Measurements from ENCODE around the gene TAOK1.
A peak's percentile ranks its signal among the peaks of the same experiment; 100 is the strongest.
"Not testable (repeated sequence)": the region's sequence is repeated elsewhere in the genome, so short reads cannot be mapped to it uniquely, and the experiment has no call there.

Gene TAOK1

GRCh38 chr17:29475891-29476290 is 85.7 kb downstream of the TAOK1 start:
- Histone ChIP-seq H3K9me3 (replicated peaks in 1 of 11) (no peaks in the 10 kb centered on the region), H3K27me3 (no peaks in the 10 kb centered on the region), H3K9ac (no peak overlapping the region), H3K4me2 (no peak overlapping the region), H3K4me3 (no peak overlapping the region), H3K36me3 (peaks cover 74 to 91% (median 83%) of the 10 kb centered on the region in 11 experiments), H3K27ac (no peak overlapping the region), H3K4me1 (no peaks in the 10 kb centered on the region), H4K20me1 (peaks cover 0 to 70% (median 0%) of the 10 kb centered on the region in 11 experiments; a peak in 10 of 22 replicates)
- no peak for TF ChIP-seq Cebpa-rat (IDR thresholded peaks at IDR 0.05)

GRCh38 chr17:29480249-29480928 is 90.2 kb downstream of the TAOK1 start:
- H3K27me3 ChIP-seq; H3K9ac ChIP-seq; H3K4me1 ChIP-seq; H3K4me3 ChIP-seq; H3K4me2 ChIP-seq; H3K9me3 ChIP-seq (replicated peaks in 1 of 11); H3K27ac ChIP-seq: not testable (repeated sequence)
- H3K36me3 ChIP-seq: peaks cover 67 to 91% (median 83%) of the 10 kb centered on the region in 11 experiments
- peaks cover 0 to 47% (median 0%) of the 10 kb centered on the region in 11 experiments; a peak in 9 of 22 replicates for H4K20me1 ChIP-seq

- no peak overlapping the region for H3K27ac ChIP-seq
- no peaks in the 10 kb centered on the region for H3K9me3 ChIP-seq (replicated peaks in 1 of 11)
- H3K9ac ChIP-seq: no peak overlapping the region
- H4K20me1 ChIP-seq: peaks cover 0 to 29% (median 0%) of the 10 kb centered on the region in 11 experiments; a peak in 7 of 22 replicates
- no peak overlapping the region for H3K4me3 ChIP-seq
- H3K4me1 ChIP-seq: no peaks in the 10 kb centered on the region
- peaks cover 78 to 95% (median 87%) of the 10 kb centered on the region in 11 experiments for H3K36me3 ChIP-seq
- TF ChIP-seq Cebpa-rat (IDR thresholded peaks at IDR 0.05): no peak
- H3K4me2 ChIP-seq: no peak overlapping the region
- H3K27me3 ChIP-seq: no peaks in the 10 kb centered on the region
Observed at GRCh38 chr17:29483503-29483902, 93.3 kb downstream of the TAOK1 start.

DNA sequence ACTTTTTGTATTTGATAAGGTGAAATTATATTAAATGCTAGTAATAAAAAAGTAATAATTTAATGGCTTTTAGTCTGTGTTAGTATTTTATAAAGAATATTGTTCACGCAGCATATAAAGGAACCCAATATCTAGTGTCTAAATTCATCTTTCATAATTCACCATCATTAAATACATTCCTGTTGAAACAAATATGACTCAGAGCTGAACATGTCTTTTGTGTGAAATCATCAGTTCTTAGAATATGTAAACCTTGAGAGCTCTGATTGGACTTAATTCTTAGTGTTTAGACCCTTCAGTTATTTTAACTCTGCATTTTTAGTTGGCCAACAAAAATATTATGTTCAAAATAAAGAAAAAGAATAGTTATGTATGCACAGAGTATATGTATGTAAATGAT is 104.8 kb downstream of the TAOK1 start:
- TF ChIP-seq Cebpa-rat (IDR thresholded peaks at IDR 0.05): no peak
- Histone ChIP-seq H3K27me3 (no peaks in the 10 kb centered on the region), H3K4me1 (no peaks in the 10 kb centered on the region), H3K9ac (no peak overlapping the region), H3K9me3 (replicated peaks in 1 of 11) (no peaks in the 10 kb centered on the region), H3K36me3 (peaks cover 84 to 99% (median 97%) of the 10 kb centered on the region in 11 experiments), H3K4me2 (no peak overlapping the region), H4K20me1 (peaks cover 0 to 46% (median 0%) of the 10 kb centered on the region in 11 experiments; a peak in 4 of 22 replicates), H3K4me3 (no peak overlapping the region), H3K27ac (no peak overlapping the region)

GRCh38 chr17:29504711-29505110 is 114.5 kb downstream of the TAOK1 start:
- H3K36me3 ChIP-seq: peaks cover 83 to 100% (median 96%) of the 10 kb centered on the region in 11 experiments
- H3K27ac ChIP-seq: no peak overlapping the region
- no peak overlapping the region for H3K4me2 ChIP-seq
- TF ChIP-seq Cebpa-rat (IDR thresholded peaks at IDR 0.05): no peak
- no peaks in the 10 kb centered on the region for H3K27me3 ChIP-seq
- H4K20me1 ChIP-seq: peaks cover 0 to 39% (median 4%) of the 10 kb centered on the region in 11 experiments; a peak in 9 of 22 replicates
- H3K9me3 ChIP-seq (replicated peaks in 1 of 11): no peaks in the 10 kb centered on the region
- no peak overlapping the region for H3K9ac ChIP-seq
- H3K4me3 ChIP-seq: no peak overlapping the region
- H3K4me1 ChIP-seq: peaks cover 0 to 19% (median 0%) of the 10 kb centered on the region in 10 experiments; a peak in 5 of 20 replicates

- TF ChIP-seq Cebpa-rat (IDR thresholded peaks at IDR 0.05): no peak
- H3K9ac ChIP-seq: no peak overlapping the region
- peak overlapping the region in 2 of 11 experiments; percentile 42 to 52; a peak in 4 of 22 replicates for H3K4me2 ChIP-seq
- H3K27me3 ChIP-seq: no peaks in the 10 kb centered on the region
- H3K4me3 ChIP-seq: no peak overlapping the region
- peaks cover 81 to 100% (median 95%) of the 10 kb centered on the region in 11 experiments for H3K36me3 ChIP-seq
- peaks cover 0 to 48% (median 4%) of the 10 kb centered on the region in 11 experiments; a peak in 9 of 22 replicates for H4K20me1 ChIP-seq
- H3K9me3 ChIP-seq (replicated peaks in 1 of 11): no peaks in the 10 kb centered on the region
- peaks cover 0 to 19% (median 0%) of the 10 kb centered on the region in 10 experiments; a peak in 5 of 20 replicates for H3K4me1 ChIP-seq
- peak overlapping the region in 2 of 11 experiments; percentile 5 to 37; a peak in 1 of 22 replicates for H3K27ac ChIP-seq
Observed at GRCh38 chr17:29505836-29506235, 115.7 kb downstream of the TAOK1 start.

GRCh38 chr17:29510953-29511352 is 120.8 kb downstream of the TAOK1 start:
- H3K36me3 ChIP-seq: peaks cover 86 to 100% (median 96%) of the 10 kb centered on the region in 11 experiments

DNA sequence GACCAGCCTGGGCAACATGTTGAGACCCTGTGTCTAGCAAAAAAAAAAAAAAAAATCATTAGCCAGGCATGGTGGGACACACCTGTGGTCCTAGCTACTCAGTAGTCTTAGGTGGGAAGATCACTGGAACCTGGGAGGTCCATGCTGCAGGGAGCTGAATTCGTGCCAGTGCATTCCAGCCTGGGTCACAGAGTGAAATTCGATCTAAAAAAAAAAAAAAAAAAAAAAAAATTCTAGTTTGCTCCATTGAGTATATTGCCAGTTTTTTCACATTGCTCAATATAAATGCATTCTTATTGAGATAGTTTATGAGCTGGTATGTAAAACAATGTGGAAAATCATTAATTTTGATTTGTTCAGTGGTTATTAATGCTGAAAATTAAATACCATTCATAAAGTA is 124.6 kb downstream of the TAOK1 start:
- H3K27ac ChIP-seq: no peak overlapping the region
- H4K20me1 ChIP-seq: peaks cover 0 to 61% (median 0%) of the 10 kb centered on the region in 11 experiments; a peak in 7 of 22 replicates
- peaks cover 95 to 100% (median 99%) of the 10 kb centered on the region in 11 experiments for H3K36me3 ChIP-seq
- H3K9me3 ChIP-seq (replicated peaks in 1 of 11): no peaks in the 10 kb centered on the region
- no peaks in the 10 kb centered on the region for H3K27me3 ChIP-seq
- H3K4me3 ChIP-seq: no peak overlapping the region
- H3K4me1 ChIP-seq: no peaks in the 10 kb centered on the region
- no peak overlapping the region for H3K9ac ChIP-seq
- TF ChIP-seq Cebpa-rat (IDR thresholded peaks at IDR 0.05): no peak
- no peak overlapping the region for H3K4me2 ChIP-seq

More at GRCh38 chr17:29510953-29511352, 120.8 kb downstream of the TAOK1 start:
- H3K9ac ChIP-seq: no peak overlapping the region
- no peak overlapping the region for H3K4me2 ChIP-seq
- no peak for TF ChIP-seq Cebpa-rat (IDR thresholded peaks at IDR 0.05)
- H3K27ac ChIP-seq: no peak overlapping the region
- no peaks in the 10 kb centered on the region for H3K27me3 ChIP-seq
- H3K4me3 ChIP-seq: no peak overlapping the region
- no peaks in the 10 kb centered on the region for H3K9me3 ChIP-seq (replicated peaks in 1 of 11)
- peaks cover 0 to 56% (median 0%) of the 10 kb centered on the region in 11 experiments; a peak in 7 of 22 replicates for H4K20me1 ChIP-seq
- peaks cover 0 to 10% (median 0%) of the 10 kb centered on the region in 10 experiments; a peak in 5 of 20 replicates for H3K4me1 ChIP-seq

GRCh38 chr17:29518359-29518758 is 128.2 kb downstream of the TAOK1 start:
- peaks cover 0 to 65% (median 0%) of the 10 kb centered on the region in 11 experiments; a peak in 7 of 22 replicates for H4K20me1 ChIP-seq
- no peak overlapping the region for H3K4me3 ChIP-seq
- H3K27ac ChIP-seq: no peak overlapping the region

More at GRCh38 chr17:29518359-29518758, 128.2 kb downstream of the TAOK1 start:
- Histone ChIP-seq H3K9ac (no peak overlapping the region), H3K9me3 (replicated peaks in 1 of 11) (no peaks in the 10 kb centered on the region), H3K4me1 (no peaks in the 10 kb centered on the region), H3K27me3 (no peaks in the 10 kb centered on the region), H3K36me3 (peaks cover 98 to 100% (median 99%) of the 10 kb centered on the region in 11 experiments), H3K4me2 (no peak overlapping the region)
- TF ChIP-seq Cebpa-rat (IDR thresholded peaks at IDR 0.05): no peak
